ENCODE measurements around the gene SYNRG.

SYNRG gene

GRCh38 chr17:37503148-37503547, 106.1 kb downstream of the SYNRG start:
- H3K36me3 ChIP-seq (ENCODE audit: insufficient read depth): no peaks in the 10 kb centered on the region
- no peak overlapping the region for H3K9ac ChIP-seq
- H2AFZ ChIP-seq (ENCODE audit: low read depth): no peak overlapping the region
- no peaks in the 10 kb centered on the region for H3K27me3 ChIP-seq (ENCODE audit: insufficient read depth, low read depth)
- H3K27ac ChIP-seq: no peak overlapping the region
- no peak for TF ChIP-seq CTCF (conservative IDR thresholded peaks at IDR 0.05; ENCODE audit: low read depth, low read length)
- H3K79me2 ChIP-seq (ENCODE audit: insufficient read depth, low read depth): peaks cover 10% of the 10 kb centered on the region; the same call in 1 of the 2 replicates
- peaks cover 10% of the 10 kb centered on the region for H3K4me1 ChIP-seq (ENCODE audit: low read depth, poor library complexity, severe bottlenecking)
- H4K20me1 ChIP-seq (ENCODE audit: insufficient read depth): no peaks in the 10 kb centered on the region
- no peak overlapping the region for H3K4me3 ChIP-seq (IDR thresholded peaks at IDR 0.05; ENCODE audit: insufficient read depth, low read depth, low read length)
- no peak overlapping the region for H3K4me2 ChIP-seq

- Histone ChIP-seq H3K4me1 (ENCODE audit: low read depth, poor library complexity, severe bottlenecking) (peaks cover 10% of the 10 kb centered on the region), H3K79me2 (ENCODE audit: insufficient read depth, low read depth) (peaks cover 10% of the 10 kb centered on the region; the same call in 1 of the 2 replicates), H4K20me1 (ENCODE audit: insufficient read depth) (no peaks in the 10 kb centered on the region)
Observed at GRCh38 chr17:37502009-37502936, 106.9 kb downstream of the SYNRG start.

GRCh38 chr17:37500378-37500777, 108.8 kb downstream of the SYNRG start:
- H3K4me1 ChIP-seq (ENCODE audit: low read depth, poor library complexity, severe bottlenecking): peaks cover 7% of the 10 kb centered on the region
- H3K9ac ChIP-seq: no peak overlapping the region
- H3K4me3 ChIP-seq (IDR thresholded peaks at IDR 0.05; ENCODE audit: insufficient read depth, low read depth, low read length): no peak overlapping the region
- no peak overlapping the region for H3K4me2 ChIP-seq
- H2AFZ ChIP-seq (ENCODE audit: low read depth): no peak overlapping the region
- no peak overlapping the region for H3K27ac ChIP-seq
- no peaks in the 10 kb centered on the region for H3K27me3 ChIP-seq (ENCODE audit: insufficient read depth, low read depth)
- H3K79me2 ChIP-seq (ENCODE audit: insufficient read depth, low read depth): peaks cover 15% of the 10 kb centered on the region; the same call in 1 of the 2 replicates
- H4K20me1 ChIP-seq (ENCODE audit: insufficient read depth): no peaks in the 10 kb centered on the region
- H3K36me3 ChIP-seq (ENCODE audit: insufficient read depth): no peaks in the 10 kb centered on the region
- TF ChIP-seq CTCF (conservative IDR thresholded peaks at IDR 0.05; ENCODE audit: low read depth, low read length): no peak

More at GRCh38 chr17:37502009-37502936, 106.9 kb downstream of the SYNRG start:
- no peak for TF ChIP-seq CTCF (conservative IDR thresholded peaks at IDR 0.05; ENCODE audit: low read depth, low read length)
- Histone ChIP-seq H3K36me3 (ENCODE audit: insufficient read depth) (no peaks in the 10 kb centered on the region), H3K9ac (no peak overlapping the region), H3K27me3 (ENCODE audit: insufficient read depth, low read depth) (no peaks in the 10 kb centered on the region), H3K4me2 (no peak overlapping the region), H2AFZ (ENCODE audit: low read depth) (no peak overlapping the region), H3K4me3 (IDR thresholded peaks at IDR 0.05; ENCODE audit: insufficient read depth, low read depth, low read length) (no peak overlapping the region), H3K27ac (no peak overlapping the region)

- no peak overlapping the region for H2AFZ ChIP-seq (ENCODE audit: low read depth)
- H3K4me1 ChIP-seq (ENCODE audit: low read depth, poor library complexity, severe bottlenecking): peaks cover 7% of the 10 kb centered on the region
- H3K9ac ChIP-seq: no peak overlapping the region
- H3K27ac ChIP-seq: no peak overlapping the region
- no peaks in the 10 kb centered on the region for H4K20me1 ChIP-seq (ENCODE audit: insufficient read depth)
- H3K79me2 ChIP-seq (ENCODE audit: insufficient read depth, low read depth): peaks cover 30% of the 10 kb centered on the region; the same call in 1 of the 2 replicates
- no peak overlapping the region for H3K4me2 ChIP-seq
- no peaks in the 10 kb centered on the region for H3K36me3 ChIP-seq (ENCODE audit: insufficient read depth)
- no peak for TF ChIP-seq CTCF (conservative IDR thresholded peaks at IDR 0.05; ENCODE audit: low read depth, low read length)
- H3K4me3 ChIP-seq (IDR thresholded peaks at IDR 0.05; ENCODE audit: insufficient read depth, low read depth, low read length): no peak overlapping the region
- no peaks in the 10 kb centered on the region for H3K27me3 ChIP-seq (ENCODE audit: insufficient read depth, low read depth)
Observed at GRCh38 chr17:37494971-37495370, 114.2 kb downstream of the SYNRG start.

Measured in KMS-11 (cell line).